HG03378 (cell line): ENCODE measurements around the gene RIPK4.
A peak's percentile ranks its signal among the peaks of the same experiment; 100 is the strongest.

ENCODE experiments used
- ATAC-seq: cut with Tn5 transposase; IDR thresholded peaks from one replicate; pipeline ENCODE4 v1.9.1; 2021; ENCODE audit warnings: mild to moderate bottlenecking, moderate library complexity; ENCODE audit not compliant: unreplicated experiment

Gene RIPK4

DNA sequence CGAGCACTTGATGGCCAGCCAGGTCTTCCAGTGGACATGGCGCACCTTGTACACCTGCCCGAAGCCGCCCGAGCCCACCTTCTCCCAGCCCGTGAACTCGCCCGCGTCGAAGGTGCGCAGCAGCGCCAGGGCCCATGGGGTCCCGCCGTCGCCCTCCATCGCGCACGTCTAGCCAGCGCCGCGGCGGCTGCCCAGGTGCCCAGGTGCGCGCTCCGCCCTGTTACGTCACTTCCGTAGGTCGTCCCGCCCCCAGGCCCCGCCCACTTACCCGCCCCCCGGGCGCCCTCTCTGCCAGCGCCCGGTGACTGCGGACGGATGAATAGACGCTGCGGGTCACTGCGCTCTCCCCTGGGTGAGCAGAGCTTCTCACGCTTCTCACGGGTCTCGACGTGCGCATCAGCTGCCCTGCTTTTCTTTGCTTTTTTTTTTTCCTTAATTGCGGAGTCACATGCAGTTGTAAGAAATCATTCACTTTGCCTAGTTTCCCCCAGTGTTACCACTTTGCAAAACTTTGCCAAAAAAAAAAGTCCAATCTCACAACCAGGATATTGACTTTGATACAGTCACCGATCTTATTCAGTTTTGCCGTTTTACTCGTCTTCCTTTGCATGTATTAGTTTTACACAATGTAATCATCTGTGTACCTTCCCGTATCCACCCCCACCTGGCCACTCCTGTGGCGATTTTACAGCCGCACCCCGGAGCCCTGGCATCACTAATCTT, at the start of gene RIPK4:
RIPK4 (minus strand) TSS at position 170 of the 723 bp plus-strand sequence; CDS start at position 159, 11 bp downstream.
- no peak for ATAC-seq

DNA sequence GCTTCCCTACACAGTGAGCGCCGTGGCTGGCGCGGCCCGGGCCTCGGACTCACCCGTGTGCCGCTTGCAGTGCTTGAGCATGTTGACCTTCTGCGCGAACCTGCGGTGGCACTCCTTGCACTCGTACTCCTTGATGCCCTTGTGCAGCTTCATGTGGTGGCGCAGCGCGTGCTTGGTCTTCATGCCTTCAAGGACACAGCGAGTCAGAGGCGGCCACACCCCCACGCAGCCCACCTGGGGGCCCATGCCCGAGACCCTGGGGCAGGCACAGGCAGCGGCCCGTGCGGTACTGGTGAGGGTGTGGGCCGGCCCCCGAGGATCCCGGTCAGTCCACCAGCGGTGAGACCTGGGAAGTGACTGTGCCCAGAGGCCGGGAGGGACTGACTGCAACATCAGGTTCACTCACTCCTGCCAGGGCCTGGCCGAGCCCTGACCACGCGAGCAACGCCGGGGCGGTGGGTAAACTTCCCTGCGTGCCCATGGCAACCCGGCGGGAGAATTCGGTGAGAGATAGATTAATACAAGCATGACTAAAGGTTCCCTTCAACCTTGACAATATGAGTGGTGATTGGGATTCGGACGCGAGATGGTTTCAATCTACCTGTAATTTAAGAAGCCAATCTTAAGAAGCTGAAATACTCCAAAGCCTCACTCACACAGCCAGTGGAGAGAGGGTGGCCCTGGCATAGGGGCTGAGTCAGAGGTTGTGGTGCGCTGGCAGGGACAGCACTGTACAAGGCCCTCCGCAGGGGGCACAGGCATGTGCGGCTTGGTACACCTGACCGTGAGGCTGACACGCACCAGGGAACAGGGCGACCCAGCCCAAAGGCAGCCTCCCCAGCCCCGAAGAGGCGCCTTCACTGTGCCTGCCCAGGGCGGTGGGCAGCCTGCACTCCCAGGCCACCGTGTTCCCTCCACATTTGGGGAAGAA, 49.1 kb upstream of the RIPK4 start:
- ATAC-seq = peak; percentile 3

DNA sequence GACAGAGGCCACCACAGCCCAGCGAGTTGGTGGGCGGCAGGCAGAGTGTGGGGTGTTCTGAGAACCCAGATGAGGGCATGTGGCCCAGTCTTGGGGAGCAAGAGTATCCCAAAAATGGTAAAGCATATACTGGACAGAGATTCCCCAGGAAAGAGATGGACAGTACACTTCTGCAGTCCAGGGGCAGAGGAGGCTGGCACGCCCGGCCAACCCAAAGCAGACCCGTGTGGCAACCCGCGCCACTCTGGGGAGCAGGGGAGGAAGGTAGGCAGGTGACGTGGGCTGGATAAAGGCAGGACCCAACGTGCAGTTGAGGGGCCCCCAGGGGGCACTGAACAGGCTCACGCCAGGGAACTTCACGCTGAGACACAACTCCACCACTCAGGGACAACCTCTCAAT, 46.4 kb upstream of the RIPK4 start:
- ATAC-seq = no peak

DNA sequence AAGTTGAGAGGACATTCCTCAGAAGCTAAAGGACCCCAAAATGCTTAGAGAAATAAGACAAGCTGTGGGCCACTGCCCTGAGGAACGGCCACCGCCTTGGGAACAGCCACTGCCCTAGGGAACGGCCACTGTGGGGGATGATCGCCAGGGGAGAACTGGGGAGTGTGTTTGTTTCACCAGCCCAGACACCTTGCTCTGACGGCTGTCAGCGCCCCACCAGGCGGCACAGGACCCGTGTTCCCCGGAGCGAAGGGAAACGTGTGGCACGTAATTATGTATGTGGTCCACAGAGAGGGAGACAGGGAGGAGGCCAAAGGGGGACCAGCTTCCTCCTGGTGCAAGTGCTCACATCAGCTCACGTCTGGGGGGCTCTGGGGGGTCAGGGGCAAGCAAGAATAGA, 45.8 kb upstream of the RIPK4 start:
- no peak for ATAC-seq

DNA sequence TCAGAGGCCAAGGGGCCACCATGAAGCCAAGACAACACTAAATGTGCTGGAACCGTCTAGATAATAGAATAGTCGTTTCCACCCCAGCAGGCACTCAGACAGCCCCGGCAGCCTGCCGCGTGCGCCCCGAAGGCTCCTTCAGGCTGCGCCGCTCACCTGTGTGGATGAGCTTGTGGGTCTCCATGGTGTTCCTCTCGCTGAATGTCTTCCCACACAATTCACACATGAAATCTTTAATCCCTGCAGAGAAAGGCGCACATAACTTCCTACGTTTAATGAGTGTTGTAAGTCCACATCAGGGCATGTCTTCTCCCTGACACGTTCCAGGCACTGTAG, 43.7 kb upstream of the RIPK4 start:
- no peak for ATAC-seq

DNA sequence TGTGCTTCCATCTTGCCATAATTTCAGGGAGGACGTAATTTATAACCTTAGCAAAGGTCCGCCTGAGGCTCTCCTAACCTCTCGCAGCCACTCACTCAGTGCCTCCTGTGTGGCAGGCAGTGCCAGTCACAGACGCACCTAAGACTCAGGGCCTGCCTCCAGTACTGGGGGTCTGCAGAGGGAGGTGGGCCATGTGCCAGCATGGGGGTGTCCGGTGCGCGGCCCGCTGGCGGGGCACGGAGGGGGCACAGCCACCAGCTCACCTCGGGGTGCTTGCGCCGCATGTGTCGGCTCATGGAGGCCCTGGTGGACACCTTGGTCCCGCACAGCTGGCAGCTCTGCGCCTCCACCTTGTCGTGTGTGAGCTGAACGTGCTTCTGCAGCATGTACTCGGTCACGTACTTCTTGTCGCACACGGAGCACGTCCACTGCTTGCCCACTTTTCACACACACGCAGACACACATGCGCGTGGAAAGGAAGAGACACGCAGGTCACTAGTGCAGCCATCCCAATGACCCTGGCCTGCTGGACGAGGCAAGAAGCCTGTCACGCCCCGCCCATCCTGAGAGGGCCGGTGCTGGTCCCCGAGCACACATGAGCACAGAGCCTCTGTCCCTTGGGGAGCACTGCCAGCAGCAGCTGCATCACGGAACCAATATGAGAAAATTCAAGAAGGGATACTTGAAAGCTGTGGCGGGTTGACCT, 43.2 kb upstream of the RIPK4 start:
- ATAC-seq = no peak

DNA sequence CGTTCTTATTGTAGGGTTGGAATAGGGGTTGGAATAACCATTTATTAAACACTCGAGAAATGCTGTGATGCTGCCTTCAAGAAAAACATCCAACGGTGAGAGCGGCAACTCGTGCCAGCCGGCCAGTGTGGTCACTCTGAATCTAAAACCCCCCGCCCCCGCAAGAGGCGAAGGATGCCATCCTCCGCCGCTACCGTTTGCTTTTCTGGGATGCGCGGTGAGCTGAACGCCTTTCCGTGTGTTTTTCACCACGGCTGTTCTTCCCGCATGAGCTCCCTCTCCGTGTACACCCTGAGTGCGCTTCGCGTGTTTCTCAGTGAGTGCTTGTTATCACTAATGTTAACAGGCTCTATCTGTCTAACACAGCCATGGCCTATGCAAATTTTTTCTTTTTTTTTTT, 42.0 kb upstream of the RIPK4 start:
- ATAC-seq = no peak

DNA sequence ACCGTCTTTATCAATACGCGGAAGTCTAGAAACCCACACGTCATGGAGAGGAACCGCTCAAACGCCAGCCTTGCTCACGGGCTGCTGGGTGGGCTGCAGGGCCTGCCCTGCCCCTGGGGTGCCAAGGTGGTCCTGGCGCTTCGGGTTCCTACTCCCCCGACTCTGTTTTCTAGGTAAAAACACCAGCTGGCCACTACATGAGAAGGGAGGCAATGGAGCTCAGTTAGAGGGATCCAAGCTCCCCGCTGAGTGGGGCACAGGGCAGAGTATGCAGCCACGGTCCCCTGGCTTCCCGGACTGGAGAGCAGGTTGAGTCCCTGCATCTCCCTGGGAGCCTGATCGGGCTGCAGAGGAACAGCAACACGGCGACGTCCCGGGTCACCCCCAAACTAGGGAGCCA, 41.2 kb upstream of the RIPK4 start:
- ATAC-seq = no peak

DNA sequence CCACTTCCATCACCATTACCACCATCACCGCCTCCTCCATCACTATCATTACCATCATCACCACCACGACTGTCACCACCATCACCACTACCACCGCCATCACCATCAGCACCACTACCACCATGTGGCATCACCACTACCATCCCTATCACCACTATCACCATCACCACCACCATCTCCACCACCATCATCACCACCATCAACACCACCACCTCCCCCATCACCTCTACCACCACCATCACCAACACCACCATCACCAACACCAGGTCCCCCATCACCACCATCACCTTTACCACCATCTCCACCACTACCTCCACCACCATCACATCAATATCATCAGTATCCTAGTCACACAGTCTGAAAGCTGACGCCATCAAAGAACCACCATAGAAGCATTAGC, 39.9 kb upstream of the RIPK4 start:
- ATAC-seq = no peak

DNA sequence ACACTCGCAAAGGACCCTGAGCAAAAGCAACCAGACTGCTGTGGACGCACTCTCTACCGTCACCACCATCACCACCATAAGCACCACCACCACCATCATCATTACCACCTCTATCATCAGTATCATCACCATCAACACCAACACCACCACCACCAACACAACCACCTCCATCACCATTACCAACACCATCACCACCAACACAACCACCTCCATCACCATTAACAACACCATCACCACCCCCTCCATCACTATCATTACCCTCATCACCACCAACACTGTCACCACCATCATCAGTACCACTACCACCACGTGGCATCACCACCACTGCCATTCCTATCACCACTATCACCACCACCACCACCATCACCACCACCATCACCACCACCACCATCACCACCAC, 38.8 kb upstream of the RIPK4 start:
- ATAC-seq = no peak

DNA sequence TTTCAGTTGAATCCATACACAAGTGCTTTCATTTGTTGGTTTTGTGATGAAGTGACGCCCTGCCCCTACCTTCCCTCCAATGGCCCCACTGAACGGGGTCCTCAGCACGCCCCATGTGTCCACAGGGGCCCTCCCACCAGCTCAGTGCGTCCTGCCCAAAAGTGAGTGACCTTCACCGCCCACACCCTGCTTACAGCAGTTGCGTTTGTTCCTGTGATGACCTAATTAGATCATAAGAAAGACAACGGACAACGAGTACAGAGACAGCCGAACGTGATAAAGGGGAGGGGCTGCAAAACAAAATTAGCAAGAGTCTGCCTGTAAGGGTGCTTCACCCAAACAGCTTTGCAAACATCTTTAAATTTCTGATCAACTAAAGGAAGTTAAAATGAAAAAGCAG, 38.2 kb upstream of the RIPK4 start:
- ATAC-seq = no peak

DNA sequence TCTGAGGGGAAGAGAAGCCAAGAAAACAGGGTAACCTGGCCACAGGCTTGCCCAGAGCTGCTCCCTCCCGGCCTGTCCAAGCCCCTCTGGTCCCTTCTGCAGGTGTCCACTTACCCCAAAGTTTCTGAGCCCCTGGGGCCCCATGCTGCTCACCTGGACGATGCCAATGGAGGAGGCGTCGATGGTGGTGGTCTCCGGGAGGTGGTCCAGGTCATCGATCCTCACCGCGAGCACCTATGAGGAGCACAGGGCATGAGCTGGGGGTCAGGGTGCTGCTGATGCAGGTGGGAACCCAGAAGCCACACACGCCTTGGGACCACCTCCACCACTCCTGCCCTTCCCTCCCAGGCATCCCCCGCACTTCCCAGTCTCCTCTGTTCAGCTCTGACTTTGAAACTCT, 37.5 kb upstream of the RIPK4 start:
- ATAC-seq = no peak

DNA sequence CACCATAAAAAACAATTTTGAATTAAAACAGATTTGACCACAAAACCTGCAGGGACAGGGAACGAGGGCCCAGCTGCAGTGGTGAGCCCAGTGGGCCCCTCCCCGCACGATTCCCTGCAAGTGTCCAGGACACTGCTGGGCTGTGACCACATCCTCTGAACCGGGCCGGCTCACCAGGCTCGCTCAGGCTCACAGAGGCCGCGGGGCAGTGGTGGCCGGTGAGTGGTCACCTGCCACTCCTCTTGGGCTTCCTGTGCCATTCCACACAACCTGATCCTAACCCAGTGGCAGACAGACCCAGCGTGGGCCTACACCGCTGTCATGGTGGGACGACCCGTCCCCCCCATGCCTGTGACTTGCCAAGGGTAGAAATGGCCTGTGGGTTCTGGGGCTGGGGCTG, 36.5 kb upstream of the RIPK4 start:
- no peak for ATAC-seq

DNA sequence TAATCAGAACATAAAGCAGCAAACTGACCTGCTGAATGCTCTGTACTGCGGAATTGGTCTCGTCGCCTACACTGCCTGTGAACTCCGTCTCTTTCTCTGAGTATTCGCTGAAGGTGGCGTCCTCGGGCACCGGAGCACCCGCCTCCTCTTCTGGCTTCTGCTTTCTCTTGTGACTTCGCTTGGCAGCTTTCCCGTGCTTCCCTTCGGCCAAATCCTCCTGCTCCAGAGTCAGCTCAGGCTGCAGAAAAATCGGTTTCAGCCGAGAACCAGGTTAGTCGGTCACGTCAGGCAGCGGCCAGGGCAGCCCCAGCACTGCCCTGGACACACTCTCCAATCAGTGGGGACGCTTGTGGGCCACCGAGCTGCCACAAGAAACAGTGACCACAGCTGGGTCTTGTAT, 35.8 kb upstream of the RIPK4 start:
- ATAC-seq = no peak

DNA sequence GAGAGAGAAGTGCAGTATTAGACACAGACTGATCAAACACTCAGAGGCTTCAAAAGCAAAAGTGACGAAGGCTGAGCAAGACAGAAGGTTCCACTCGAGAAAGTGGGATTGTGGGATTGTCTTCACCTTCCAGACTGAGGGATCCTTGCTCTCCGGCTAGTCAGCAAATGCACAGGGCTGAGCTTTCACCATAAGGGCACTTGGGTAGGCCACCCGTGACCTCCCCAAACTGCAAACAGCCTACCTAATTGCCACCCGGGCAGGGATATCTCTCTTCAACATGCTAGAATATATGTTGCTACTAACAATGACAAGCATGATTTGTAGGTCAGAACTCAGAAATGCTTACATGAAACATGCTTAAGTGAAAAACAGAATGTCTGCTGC, 35.3 kb upstream of the RIPK4 start:
- no peak for ATAC-seq

DNA sequence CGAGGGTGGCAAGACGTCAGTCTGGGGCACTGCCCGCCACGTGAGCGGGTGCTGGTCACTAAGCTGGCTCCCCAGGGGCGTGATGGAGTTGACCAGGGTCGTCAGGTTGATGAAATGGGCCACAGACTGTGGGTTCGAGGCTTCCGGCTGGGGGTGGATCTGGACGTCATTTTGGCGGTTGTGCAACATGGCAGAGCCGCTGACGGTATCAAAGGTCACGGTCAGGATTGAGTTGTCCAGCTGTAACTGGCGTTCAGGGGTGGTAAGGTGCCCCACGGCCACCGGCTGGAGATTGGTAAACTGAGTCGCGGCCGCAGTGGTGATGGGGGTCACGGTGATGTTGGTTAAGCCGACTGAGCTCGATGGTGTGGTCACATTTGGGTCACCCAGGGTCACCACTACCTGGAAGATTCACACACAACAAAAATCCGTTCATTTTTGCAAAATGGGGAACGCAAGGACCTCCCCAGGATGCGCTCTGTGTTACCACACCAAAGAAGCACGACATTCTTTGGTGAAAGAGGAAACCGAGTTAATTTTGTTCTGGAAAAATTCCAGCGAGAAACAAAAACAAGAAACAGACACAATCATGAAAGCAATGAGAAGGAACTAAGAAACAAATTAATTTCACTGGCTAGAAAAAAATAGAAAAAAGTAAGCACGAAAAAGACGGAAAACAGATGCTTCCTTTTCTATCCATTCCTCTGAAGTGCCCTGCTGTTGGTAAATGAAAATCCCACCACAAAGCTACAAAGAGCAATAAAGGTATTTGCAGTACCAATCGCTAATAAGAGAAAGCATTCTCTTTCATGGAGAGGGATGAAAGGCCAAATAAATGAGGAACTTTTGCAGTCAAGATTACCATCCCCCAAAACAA, 34.7 kb upstream of the RIPK4 start:
- no peak for ATAC-seq

DNA sequence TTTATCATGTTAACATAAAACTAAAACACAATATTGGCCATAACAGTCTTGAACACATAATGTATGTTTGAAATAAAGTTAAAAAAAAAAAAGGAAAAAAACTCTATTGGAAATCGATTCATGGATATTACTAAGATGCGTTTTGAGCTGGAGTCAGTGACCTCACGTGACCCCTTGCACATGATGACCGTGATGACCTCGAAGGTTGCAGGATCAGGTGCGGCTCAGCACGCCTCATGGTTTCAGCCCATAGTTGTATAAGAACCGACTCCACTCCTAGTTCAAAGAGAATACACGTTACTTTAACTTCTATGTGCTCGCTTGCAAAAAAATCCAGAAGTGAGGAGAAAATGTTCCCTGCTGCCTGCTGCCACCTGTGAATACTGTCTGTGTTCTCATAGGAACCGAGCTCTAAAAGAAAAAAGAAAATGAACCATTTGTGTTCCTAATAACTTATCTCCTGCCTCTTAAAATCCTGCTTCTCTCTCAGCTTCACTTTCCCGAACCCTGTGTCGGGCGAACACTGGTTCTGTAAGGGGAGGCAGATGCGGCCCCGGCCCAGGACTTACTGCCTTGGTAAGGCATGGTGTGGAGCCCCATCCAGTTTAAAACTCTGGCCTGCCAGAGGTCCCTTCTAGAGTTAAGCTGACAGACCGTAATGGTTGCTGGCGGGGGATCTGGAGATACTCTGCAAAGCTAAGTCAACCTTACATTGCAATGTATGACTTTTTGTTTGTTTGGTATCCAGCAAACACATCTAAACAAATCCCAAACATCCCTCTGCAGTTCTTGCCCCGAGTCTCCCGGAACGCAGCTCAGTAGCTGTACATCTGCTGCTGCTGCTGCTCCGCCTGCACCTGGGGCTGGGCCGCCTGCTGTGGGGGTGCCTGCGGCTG, 33.8 kb upstream of the RIPK4 start:
- ATAC-seq = no peak

DNA sequence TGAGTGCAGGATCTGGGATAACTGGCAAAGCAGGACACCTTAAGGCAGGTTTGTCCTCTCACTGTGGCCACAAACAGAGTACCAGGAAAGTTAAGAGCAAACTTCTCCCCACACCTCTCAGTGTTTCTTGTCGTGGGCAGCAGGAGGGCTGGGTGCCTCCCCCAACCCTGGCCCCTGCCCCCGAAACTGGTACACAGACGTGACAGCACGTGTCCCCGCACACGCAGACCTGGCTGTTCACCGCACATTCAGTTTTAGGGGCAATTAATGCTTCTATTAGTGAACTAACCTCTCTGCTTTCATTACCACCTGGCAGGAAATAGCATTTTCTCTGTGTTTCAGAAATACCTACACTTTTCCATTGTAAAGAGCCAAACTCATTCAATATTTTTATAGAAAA, 32.9 kb upstream of the RIPK4 start:
- no peak for ATAC-seq

DNA sequence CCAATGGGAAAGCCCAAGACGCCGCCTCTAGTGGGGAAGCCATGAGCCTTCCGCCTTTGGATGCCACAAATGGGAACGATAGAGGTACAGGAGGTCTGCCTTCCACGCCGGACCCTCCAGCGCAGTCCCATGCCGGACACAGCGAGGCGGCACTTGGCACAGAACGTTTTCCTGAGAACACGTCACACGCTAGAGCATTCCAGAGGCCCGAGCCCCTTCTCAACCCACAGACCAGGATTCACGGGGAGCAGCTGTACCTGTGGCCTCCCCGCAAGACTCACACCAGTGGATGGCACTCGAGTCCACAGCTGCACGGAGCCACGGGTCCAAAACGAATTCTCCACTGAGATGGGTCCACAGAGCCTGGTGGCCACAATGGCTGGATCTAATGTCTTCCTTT, 31.5 kb upstream of the RIPK4 start:
- ATAC-seq = no peak
